ENCODE results near the gene FBN1.

The FBN1 gene

GRCh38 chr15:48547286-48547685 is 98.2 kb downstream of the FBN1 start:
- DNase-seq: no peak

- no peak for DNase-seq
Observed at GRCh38 chr15:48546296-48546695, 99.2 kb downstream of the FBN1 start.

DNA sequence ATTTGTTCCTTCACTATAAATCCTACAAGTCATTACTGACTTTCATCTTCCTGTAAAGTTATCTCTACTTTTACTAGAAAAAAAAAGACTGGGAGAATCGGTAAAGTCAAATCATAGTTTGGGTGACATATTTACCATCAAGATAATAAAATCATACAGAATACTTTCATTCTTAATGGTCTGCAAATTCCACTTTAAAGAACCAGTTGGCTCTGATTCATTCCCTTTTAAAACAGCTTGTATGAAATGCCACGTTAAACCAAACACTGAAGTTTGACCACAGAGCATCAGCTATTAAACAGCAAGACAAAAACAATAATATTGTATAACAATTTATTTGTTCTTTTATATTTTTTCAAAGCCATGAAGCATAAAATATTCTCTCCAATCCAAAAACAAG is 100.7 kb downstream of the FBN1 start:
- DNase-seq: no peak

- DNase-seq: no peak
Observed at GRCh38 chr15:48541341-48542278, 103.9 kb downstream of the FBN1 start.

- no peak for DNase-seq
Observed at GRCh38 chr15:48540756-48541155, 104.8 kb downstream of the FBN1 start.

- no peak for DNase-seq
Observed at GRCh38 chr15:48538941-48539340, 106.6 kb downstream of the FBN1 start.

DNA sequence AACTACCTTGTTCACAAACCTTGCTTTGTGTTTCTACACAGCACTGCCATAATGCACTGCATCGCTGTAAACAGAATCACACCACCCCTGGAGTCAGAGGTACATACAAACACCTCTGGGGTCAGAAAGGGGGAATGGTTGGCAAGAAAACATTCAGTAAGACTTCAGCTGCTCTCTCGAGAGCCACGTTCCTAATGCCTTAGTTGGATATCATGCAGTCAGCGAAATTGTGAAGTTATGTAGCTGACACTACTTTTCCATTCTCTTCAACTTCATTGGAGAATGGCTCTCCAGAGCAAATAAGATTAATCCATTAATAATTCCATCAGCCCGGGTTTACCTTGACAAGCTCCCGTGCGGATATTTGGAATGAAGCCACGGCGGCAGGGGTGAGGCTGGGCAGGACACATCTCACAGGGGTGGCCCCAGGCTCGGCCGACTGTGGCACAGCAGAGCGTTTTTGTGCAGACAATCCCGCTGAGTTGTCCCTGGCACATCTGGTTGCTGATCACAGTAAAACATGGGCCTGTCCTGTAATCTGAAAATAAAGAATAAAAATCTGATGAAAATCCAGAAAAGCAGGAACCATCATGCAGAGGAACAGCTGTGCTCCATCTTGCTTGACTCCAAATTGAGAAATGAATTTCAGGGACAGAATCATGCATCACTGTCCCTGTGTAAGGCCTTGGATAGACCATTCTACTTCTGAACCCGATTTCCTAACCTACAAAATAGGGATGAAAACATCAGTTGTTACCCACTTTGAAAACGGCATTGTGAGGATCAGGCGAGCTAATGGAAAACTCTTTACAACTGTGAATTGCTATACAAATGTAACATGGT is 108.0 kb downstream of the FBN1 start:
- no peak for DNase-seq

DNA sequence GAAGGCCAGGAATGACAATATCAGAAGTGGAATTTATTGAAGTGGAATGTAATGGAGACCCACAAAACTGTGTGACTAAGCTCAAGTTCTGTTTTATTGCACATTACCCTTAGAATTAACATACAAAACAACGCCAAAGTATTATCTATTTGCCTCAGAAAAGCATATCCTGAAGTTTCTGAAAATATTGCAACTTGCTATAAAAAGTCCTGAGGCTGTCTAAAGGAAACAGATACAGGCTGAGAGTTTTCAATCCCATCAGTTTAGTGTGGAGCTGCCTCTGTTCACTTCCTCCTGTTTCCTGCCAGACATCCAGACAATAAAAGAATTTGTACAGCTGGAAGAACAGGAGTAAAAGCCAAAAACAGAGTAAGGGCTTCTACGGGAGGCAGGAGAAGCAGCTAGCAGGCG is 108.8 kb downstream of the FBN1 start:
- DNase-seq: no peak

DNA sequence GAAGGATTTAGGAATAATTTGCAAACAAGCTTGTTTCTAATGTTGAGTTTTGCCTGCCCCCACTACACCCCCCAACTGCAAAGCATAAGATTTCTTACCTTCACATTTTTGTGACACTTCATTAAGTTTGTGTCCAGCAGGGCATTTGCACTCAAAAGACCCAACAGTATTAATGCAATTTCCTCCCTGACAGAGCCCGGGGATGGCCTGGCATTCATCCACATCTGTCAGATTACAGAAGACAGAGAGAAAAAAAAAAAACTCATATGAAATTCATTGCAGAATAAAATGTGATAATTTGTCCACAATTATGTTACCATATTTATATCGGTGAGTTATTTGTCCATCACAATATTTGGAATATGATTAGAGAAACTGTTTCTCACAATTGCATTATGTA is 111.5 kb downstream of the FBN1 start:
- DNase-seq: no peak

DNA sequence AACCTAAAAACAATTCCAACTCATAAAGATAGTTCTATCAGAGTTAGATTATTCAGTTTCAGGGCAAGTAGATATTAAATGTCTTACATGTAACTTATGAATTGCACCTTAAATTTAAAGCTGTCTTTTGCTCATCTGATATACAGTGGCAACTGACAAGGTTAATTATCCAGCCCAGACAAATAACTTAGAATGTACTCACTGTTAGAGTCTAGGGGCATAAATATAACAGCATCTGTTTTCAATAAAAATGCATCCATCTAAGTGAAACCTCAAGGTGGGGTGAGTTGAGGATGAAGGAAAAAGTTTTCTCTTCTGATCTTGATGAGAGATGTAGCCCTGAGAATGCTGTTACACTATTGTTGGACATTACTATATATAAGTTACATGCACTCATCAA is 112.6 kb downstream of the FBN1 start:
- DNase-seq: no peak

GRCh38 chr15:48530528-48530927 is 115.0 kb downstream of the FBN1 start:
- no peak for DNase-seq

DNA sequence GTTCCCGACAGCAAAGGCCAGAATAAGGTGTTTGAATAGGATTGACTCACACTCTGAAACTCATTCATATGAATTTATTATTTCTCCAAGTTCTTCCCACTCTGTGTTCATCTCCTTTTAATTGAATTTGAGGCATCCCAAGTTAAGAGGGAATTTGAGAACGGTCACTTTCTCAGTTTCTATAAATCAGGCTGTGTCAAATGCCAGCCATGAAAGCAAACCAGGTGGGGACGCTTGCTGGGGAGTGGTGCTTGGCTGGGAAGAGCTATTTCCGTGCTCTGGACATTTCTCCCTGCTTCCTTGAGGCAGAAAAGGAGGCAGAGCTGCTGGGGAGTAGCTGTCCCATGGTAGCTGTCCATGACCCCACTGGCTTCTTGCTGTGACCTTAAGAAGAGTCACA is 116.6 kb downstream of the FBN1 start:
- no peak for DNase-seq

DNA sequence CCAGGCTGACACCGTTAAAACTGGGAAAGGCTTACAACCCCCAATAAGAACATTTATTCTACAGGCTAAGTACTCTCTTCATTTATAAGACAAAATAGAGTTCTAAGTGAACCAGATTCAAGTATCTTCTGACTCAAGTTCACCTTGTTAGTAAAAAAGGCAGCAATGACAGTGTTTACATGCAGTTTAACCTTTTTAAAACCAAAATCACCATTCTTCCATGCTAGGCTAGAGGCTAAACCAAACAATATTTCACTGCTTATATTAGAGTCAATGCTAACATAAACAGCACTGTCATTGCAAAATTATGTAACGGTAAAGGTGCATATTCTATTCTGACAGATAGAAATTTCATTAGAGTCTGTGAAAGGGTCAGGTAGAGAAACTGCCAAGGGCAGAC is 118.0 kb downstream of the FBN1 start:
- no peak for DNase-seq

DNA sequence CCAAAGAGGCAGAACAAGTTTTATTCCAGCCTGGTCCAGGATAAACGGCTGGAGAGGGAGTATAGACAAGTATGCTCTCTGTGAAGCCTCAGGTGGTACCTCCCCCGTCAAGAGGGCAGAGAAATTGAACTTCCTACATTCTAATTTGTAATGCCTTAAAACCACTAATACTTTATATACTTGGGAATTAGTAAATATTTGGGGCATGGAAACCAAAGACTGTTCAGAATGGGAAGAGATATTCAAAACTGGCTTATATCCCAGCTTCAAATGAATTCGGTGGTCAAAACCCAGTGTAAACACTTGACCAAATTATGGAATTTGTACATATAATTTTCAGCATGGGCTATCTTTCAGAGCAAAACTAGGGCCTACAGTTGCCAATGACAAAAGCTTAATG is 122.6 kb downstream of the FBN1 start:
- no peak for DNase-seq

DNA sequence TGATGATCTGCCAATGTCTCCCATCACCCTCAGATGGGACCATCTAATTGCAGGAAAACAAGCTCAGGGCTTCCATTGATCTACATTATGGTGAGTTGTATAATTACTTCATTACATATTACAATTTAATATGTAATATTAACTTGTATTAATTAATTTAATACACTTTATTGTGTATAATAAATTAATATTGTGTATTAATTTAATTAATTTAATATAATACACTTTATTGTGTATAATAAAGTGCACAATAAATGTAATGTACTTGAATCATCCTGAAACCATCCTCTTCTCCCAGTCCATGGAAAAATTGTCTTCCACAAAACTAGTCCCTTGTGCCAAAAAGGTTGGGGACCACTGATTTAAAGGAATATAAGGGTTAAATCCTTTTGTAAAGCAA is 123.4 kb downstream of the FBN1 start:
- DNase-seq: no peak

DNA sequence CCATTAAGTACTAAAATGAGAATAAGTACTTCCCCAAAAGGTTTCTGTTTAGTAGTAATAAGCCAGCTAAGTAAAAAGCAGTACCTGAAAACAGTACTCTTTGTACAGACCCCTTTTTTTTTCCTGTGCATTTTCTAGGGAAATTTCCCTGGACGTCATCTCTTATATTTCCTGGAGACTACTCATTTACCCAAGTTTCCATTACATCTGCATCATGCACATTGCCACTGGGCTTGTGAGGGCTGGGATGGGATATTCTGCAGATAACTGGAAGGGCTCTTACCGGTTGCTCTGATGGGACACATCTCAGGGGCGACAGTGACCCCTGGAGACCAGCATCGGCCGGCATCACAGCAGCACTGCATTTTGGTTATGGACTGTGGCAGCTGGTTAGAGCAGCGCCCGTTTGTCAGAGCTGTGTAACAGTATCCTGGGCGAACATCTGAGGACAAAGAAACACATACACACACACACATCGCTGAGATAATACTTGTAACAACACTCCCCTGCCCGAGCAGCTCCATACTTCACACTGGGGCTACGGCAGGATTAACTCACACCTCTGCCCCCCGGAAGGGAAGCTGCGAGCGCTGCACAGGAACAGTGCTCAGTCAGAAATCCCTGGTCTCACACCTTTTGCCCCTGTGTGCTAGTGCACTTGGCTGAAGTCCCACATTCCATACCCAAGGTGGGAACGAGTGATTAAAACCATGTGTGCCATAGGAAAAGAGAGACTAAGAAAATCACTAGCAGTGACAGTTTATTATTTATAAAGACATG is 124.9 kb downstream of the FBN1 start:
- no peak for DNase-seq

GRCh38 chr15:48516121-48516520 is 129.4 kb downstream of the FBN1 start:
- no peak for DNase-seq

DNA sequence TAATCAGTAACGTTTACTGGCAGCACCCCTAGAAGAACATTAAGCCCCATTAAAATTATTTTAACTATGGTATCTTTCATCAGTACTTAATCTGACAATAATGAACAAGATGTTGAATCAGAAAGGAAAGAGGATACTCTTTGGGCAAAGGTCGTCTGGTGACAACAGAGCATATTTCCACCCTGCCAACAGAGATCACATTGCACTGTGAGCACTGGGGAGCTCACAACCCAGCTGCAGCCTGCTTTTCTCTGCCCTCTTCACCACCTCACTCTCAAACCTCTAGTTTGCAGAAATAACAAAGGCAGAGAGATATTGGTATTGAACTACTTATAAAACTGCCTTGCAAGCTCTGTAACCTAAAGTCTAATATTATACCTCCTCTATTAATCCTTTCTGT is 130.0 kb downstream of the FBN1 start:
- DNase-seq: no peak

GRCh38 chr15:48514103-48514816 is 131.2 kb downstream of the FBN1 start:
- DNase-seq: no peak

DNA sequence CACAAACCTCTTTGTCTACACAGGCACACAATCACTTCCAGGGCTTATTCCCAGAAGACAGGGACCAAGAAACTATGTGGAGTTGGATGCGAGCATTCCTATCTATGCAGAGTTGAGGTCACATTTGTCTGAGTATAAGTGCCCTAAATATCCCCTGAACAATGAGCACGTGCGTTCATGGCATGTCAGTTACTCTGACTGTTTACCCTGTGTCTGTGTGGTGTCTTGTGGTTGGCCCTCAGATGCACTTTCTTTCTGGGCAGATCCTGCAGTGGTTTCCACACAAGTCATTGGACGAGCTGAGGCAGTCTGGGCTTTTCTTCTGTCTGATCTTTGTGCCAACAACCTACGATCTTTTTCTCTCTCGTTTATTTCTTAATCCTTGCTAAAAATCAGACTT is 134.5 kb downstream of the FBN1 start:
- no peak for DNase-seq

GRCh38 chr15:48507416-48508065 is 138.0 kb downstream of the FBN1 start:
- peak; percentile 43 for DNase-seq

DNA sequence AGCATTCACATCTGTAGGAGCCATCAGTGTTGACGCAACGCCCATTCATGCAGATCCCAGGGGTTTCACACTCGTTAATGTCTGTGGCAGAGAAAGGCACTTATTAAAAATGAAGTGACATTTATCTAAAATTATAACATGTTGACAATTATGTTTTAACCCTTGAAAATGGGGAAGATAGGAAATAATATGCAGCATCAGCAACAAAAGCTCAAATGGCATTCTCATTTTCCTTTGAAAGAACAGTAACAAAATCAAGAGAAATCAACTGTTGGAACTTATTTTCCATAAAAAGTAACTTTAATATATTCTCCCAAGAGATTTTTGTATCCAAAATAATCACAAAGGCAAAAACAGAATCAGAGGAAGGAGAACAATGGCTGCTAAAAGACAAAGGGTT is 140.4 kb downstream of the FBN1 start:
- DNase-seq: no peak
